DMS53 treated with DMSO at 0.1 percent for 48 hours (cell line): ENCODE results near the gene ABCA7.
A peak's percentile ranks its signal among the peaks of the same experiment; 100 is the strongest.

Experiments used
- DNase-seq: peaks from one replicate; lab custom pipeline; 2025; ENCODE audit not compliant: unreplicated experiment; lab: John Stamatoyannopoulos, UW

Gene ABCA7

DNA sequence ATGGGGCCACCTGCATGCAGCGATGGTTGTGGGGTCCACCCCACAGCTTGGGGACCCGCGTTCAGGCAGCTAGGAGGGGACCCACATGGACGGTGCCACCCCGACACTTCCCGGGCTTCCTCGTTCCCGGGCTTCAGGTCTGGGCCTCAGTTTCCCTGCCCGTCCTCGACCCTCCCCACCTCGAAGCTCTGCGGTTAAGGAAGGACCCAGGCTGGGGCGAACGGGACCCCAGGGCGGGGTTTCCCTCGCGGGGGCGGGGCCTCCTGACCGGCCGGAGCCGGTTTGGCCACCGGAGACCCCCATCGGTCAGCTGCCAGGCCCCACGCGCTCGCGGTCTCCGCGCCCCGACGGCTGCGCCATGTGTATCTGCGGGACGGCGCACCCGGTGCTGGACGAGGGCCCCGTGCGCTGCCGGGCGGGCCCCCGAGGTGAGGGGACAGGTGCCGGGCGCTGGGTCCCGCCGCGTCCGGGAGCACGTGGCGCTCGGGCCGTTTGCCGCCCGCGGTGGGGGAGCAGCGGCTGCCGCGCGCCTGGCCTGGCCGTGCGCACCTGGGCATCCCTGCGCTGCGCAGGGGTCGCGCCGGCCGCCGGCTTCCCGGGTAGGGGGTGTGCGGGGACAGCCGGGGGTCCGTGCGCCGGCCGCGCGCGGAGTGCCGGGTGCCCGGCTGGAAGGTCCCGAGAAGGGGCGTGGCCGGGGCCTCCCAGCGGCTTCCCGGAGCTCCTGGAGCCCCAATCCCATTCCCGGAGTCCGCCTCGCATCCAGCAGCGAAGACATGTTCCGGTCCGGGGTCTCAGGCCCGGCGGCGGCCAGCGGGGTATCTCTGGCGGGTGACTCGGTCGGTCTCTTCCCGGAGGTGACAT, 31.3 kb downstream of the ABCA7 start:
- DNase-seq: no peak

DNA sequence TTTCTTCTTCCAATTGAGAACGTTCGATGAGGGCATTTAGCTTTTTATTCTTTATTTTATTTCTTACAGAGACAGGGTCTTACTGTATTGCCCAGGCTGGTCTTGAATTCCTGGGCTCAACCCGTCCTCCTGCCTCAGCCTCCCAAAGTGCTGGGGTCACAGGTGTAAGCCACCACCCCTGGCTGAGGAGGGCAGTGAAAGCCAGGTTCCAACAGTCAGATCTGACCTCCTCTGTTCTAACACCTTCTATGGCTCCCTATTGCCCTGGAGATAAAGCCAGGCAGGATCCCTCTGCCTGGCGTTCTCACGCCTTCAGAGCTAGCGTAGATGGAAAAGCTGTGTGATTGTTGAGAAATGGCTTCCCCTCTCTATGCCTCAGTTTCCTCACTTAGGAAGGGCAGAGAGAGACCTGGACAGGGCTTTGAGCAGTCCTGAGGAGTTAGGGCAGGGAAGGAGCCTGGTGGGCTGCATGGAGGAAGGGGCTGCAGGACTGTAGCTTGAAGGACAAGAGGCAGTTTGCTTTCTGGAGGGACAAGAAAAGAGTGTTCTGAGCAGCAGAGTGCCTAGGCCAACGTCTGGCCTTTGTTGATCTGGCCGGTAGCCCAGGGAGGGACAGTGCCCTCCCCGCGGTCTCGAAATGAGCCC, 32.6 kb downstream of the ABCA7 start:
- DNase-seq: no peak

DNA sequence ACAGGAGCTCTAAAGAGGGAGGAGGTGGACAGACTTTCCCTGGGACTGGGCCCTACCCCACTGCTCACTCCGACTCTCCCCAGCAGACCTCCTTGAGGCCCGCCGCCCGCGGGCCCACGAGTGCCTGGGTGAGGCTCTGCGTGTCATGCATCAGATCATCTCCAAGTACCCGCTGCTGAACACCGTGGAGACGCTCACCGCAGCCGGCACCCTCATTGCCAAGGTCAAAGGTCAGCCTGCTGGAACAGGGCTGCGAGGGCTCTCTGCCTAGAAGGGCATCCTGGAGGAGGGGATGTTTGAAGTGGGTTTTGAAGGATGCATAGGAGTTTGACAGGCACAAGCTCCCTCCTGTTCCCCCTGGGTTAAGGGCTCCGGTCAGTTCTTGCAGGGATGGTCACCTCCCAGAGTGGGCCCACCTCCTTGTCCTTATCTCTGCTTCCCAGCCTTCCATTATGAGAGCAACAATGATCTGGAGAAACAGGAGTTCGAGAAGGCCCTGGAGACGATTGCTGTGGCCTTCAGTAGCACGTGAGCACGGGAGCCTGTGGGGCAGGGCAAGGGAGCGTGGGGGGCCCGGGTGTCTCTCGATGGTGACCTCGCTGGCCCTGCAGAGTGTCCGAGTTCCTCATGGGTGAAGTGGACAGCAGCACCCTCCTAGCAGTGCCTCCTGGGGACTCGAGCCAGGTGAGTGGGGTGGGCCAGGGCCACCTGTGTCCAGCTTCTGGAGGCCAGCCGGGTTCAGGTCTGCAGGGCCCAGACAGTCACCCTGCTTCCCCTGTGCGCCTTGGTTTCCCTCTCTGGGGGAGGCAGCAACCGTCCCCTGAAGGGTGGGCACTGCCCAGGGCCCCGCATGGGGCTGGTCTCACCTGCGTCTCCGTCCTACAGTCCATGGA, 33.4 kb downstream of the ABCA7 start:
- no peak for DNase-seq

DNA sequence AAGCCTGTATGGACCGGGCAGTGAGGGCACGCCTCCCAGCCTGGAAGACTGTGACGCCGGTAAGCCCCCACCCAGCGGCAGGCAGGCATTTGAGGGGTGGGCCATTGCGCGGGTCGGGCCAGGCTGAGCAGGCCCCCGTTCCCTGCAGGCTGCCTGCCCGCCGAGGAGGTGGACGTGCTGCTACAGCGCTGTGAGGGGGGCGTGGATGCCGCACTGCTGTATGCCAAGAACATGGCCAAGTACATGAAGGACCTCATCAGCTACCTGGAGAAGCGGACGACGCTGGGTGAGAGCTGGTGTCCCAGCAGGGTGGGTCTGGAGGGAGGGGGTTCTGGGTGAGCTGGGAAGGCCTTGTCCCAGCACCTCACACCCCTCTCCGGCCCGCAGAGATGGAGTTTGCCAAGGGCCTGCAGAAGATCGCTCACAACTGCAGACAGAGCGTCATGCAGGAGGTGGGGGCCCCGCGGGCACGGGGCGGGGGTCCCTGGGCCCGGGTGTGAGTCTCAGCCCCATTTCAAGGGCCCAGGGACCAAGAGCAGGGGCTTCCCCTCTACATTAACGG, 34.1 kb downstream of the ABCA7 start:
- DNase-seq: no peak

DNA sequence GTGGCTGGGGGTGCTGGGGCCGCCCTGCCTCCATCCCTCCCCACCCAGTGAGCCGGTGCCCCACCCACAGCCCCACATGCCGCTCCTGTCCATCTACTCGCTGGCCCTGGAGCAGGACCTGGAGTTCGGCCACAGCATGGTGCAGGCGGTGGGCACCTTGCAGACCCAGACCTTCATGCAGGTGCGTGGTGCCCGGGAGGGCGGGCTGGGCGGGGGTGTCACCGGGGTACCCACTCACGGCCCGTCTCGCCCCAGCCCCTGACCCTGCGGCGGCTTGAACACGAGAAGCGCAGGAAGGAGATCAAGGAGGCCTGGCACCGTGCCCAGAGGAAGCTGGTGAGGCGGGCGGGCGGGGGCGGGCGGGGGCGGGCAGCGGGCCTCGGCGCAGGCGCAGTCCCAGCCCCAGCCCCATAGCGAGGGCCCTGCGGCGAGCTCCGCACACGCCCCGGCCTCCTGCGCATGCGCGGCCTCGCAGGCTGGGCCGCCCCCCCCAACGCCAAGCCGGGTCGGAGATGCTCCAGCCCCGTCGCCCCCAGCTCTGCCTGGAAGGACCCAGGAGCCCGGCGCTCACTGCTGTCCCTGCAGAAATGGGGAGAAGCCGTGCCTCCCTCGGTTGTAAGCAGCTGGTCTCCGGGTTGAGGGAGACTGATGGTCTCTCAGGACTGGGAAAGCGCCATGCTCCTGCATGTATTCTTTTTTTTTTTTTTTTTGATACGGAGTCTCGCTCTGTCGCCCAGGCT, 34.8 kb downstream of the ABCA7 start:
- peak; percentile 72 for DNase-seq

DNA sequence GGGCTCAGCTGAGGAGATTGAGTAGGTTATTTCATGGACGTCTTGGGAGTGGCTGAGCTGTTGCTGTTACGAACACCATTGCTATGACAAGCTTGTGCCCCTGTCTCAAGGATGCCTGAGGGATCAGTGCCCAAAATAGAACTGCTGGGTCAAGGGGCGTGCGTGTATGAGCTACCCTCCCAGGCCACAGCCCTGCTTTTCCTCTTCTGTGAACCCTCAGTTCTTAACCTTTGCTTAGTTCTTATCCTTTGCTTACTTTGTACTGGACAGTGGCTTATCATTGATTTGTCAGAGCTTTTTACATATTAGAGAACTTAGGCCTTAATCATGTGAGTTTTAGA, 36.1 kb downstream of the ABCA7 start:
- DNase-seq: no peak

DNA sequence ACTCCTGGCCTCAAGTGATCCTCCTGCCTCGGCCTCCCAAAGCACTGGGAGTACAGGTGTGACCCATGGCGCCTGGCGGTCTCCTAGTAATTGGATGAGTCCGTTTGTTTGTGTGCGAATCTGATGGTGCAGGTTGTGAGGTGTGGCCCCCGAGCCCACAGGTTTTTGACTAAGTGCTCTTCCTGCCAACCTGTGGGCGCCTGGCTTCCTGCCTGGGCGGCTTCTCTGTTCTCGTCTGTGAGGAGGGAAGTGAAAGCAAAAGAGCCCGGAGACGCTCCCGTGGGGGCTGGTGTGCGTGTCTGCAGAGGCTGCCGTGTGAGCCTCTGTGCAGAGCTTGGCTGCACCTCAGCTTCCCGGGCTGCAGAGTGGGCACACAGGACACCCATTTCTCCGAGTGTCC, 37.0 kb downstream of the ABCA7 start:
- DNase-seq: peak; percentile 30

DNA sequence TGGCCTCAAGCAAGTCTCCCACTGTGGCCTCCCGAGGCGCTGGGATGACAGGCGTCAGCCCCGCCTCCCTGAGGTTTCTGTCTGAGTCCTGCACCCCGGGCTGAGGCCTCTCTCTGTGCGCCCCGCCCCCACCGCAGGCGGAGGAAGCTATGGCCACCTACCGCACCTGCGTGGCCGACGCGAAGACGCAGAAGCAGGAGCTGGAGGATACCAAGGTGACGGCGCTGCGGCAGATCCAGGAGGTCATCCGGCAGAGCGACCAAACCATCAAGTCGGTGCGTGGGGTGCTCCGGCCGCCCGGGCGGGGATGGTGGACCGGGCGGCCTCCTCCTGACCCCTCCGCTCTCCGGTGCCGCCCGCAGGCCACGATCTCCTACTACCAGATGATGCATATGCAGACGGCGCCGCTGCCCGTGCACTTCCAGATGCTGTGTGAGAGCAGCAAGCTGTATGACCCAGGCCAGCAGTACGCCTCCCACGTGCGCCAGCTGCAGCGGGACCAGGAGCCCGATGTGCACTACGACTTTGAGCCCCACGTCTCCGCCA, 39.7 kb downstream of the ABCA7 start:
- DNase-seq: no peak

DNA sequence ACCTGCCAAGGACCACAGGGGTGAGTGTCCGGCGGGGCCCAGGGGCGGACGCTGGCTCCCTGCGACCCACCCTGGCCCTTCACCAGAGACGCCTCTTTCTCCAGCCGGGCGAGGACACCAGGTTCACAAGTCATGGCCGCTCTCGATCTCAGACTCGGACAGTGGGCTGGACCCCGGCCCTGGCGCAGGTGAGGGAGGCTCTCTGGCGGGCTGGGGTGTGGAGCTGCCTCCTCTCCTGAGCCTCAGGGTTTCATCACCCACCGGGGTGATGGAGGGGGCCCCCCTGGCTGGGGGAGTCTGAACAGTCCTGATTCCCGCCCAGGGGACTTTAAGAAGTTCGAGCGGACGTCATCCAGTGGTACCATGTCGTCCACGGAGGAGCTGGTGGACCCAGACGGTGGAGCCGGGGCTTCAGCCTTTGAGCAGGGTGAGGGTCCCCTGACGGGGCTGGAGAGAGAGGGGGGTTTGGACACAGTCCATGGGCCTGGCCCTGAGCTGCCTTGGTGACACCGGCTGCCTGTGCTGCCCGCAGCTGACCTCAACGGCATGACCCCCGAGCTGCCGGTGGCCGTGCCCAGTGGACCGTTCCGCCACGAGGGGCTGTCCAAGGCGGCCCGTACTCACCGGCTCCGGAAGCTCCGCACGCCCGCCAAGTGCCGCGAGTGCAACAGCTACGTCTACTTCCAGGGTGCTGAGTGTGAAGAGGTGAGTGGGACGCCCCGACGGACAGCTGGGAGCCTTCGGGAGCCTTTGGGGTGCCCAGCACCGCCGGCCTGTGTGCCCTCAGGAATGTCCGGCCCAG, 40.7 kb downstream of the ABCA7 start:
- DNase-seq: no peak

DNA sequence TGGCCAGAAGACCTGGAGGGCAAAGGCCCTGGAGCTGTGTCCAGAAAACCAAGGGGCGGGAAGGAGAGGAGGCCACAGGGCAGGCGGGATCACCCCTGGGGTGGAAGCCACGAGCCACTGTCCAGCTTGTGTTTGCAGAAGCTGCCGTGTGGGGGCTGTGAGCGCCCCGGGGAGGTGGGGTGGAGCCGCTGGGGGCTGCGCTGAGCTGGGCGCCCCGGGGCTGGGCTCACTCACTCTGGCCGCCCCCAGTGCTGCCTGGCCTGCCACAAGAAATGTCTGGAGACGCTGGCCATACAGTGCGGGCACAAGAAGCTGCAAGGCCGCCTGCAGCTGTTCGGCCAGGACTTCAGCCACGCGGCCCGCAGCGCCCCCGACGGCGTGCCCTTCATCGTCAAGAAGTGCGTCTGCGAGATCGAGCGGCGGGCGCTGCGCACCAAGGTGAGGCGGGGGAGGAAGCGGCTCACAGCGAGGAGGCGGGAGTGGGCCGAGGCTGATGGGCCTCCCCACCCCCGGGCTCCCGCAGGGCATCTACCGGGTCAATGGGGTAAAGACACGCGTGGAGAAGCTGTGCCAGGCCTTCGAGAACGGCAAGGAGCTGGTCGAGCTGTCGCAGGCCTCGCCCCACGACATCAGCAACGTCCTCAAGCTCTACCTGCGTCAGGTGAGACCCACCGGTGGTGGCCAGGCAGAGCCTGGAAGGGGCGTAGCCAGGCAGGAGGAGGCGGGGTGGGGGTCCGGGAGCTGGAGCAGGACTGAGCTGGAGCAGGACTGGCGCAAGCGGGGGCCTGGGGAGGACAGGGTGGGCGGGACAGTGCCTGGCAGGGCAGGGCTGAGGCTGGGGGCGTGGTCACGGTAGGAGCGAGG, 41.6 kb downstream of the ABCA7 start:
- DNase-seq: no peak

DNA sequence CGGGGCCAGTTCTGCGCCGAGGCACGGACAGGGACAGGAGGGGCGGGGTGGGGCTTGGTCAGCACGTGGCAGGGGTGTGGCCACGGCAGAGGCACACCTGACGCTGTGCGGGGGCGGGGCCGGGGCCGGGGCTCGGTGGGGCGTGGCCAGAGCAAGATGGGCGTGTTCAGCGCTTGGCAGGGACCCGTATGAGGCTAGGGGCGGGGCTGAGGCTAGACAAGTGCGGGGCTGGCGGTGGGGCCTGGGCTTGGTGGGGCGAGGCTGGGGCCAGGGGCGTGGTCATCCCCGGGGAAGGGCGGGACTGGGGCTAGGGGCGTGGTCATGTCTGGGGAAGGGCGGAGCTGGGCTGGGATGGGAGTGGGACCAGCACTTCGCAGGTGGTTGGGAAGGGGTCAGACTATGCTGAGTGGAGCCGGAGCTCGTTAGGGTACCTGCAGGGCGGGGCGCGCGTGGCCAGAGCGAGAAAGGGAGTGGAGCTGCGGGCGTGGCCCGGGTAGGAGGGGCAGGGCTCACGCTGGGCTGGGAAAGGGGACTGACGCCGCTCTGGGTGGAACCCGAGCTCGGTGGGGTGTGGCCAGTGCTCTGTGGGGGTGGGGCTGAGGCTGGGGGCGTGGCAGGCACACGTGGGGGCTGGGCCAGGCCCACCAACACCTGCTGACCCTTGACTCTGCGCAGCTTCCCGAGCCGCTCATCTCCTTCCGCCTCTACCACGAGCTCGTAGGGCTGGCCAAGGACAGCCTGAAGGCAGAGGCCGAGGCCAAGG, 42.4 kb downstream of the ABCA7 start:
- peak; percentile 76 for DNase-seq

DNA sequence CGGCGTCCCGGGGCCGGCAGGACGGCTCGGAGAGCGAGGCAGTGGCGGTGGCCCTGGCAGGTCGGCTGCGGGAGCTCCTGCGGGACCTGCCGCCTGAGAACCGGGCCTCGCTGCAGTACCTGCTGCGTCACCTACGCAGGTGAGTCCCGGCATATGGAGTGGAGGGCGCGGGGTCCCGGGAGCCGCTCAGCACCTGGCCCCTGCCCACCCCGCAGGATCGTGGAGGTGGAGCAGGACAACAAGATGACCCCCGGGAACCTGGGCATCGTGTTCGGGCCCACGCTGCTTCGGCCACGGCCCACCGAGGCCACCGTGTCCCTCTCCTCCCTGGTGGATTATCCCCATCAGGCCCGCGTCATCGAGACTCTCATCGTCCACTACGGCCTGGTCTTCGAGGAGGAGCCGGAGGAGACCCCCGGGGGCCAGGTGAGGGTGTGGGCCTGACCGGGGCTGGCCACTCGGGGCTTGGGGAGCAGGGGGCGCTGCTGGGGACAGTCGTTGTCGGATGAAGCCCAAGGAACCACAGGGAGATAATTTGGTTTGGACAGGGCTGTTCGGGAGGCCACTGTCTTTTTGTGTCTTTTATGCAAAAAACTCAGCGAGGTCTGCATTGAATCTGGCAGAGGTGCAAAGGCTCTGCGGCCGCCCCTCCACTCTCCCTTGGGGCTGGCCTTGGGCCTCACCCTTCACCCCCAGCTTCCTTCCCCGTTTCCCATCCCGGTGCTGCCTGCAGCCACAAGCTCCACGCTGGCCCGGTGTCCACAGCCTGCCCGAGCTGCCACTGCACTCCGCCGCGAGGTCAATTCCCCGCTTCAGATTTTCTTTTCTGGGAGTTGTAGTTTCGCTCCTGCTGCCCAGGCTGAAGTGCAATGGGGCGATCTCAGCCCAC, 43.3 kb downstream of the ABCA7 start:
- no peak for DNase-seq

DNA sequence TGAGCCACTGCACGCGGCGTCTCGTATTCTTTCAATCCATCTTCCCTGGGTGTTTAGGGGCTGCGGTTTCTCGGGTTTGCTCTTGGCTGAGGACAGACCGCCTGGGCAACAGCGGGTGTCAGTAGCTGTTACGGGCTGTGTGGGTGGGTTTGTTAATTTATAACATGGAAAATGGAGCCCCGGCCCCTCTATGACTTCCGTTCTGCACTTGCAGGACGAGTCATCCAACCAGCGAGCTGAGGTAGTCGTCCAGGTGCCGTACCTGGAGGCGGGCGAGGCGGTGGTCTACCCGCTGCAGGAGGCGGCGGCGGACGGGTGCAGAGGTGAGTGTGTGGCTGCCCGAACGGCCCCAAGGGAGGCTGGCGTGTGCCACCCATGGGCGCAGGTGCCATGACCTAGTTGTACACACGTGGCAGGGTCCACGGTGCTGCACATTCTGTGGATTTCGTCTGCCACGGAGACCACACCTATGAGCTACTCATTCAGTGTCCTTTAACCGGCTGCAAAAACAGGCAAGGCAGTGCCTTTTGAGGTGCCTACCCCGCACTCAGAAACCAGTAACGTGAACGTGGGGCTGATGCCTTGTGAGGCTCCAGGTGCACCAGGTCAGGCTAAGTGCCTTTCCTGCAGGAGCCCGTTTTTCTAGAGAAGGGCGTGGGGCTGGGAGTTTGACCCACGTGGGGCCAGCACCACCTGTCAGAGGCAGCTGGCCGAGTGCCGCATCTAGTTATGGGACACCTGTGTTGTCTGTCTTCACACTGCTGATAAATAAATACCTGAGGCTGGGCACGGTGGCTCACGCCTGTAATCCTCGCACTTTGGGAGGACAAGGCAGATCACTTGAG, 44.3 kb downstream of the ABCA7 start:
- DNase-seq: peak; percentile 43

DNA sequence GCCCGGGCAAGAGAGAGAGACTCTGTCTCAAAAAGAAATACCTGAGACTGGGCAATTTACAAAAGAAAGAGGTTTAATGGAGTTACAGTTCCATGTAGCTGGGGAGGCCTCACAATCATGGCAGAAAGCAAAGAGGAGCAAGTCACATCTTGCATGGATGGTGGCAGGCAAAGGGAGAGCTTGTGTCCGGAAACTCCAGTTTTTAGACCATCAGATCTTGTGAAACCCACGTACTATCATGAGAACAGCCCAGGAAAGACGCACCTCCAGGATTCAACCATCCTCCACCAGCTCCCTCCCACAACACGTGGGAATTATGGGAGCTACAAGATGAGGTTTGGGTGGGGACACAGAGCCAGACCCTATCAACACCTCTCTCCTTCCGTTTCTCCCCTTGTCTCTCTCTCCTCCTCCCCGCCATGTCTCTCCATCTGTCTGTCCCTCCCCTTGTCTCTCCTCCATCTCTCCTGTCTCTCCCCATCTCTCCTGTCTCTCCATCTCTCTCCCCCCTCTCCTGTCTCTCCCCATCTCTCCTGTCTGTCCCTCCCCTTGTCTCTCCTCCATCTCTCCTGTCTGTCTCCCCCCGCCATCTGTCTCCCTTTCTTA, 45.2 kb downstream of the ABCA7 start:
- DNase-seq: no peak

DNA sequence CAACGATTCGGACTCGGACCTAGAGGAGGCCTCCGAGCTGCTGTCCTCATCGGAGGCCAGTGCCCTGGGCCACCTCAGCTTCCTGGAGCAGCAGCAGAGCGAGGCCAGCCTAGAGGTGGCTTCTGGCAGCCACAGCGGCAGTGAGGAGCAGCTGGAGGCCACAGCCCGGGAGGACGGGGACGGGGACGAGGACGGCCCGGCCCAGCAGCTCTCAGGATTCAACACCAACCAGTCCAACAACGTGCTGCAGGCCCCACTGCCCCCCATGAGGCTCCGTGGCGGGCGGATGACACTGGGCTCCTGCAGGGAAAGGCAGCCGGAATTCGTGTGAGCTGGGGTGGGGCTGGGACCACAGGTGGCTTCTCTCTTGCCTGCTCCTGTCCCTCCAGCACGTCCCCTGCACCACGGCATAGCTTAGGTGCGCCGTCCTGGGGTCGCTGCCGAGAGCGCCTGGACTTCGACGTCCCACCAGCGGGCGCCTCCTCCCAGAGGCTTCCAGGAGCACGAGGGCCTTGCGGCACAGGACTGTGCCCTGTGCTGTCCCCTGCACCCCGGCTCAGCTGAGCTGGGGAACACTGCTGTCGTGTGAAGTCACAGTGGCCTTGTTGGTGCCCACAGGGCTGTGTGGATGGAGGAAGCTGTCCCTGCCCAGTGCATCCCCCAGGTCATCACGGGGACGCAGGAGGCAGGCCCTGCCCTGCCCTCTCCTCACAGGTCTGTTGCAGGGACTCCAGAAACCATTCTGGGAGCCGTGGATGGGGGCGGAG, 46.0 kb downstream of the ABCA7 start:
- no peak for DNase-seq
